Stimulated activated naive CD8-positive, alpha-beta T cell treated with anti-CD3 and anti-CD28 coated beads, Interleukin-15, Interleukin-2, amounts not matched to agents 100 ng/mL and 50 ng/mL, for 24 hours (primary cell): Measurements from ENCODE around the gene PCAT6.
"Not testable (repeated sequence)": the region's sequence is repeated elsewhere in the genome, so short reads cannot be mapped to it uniquely, and the experiment has no call there.

Experiments
- H3K27ac Mint-ChIP-seq: one replicate; pipeline ENCODE4 v1.8.0; 2021; ENCODE audit warnings: mild to moderate bottlenecking, mixed read lengths
- H3K27me3 Mint-ChIP-seq: one replicate; pipeline ENCODE4 v1.8.0; 2021; ENCODE audit warnings: mixed read lengths
- H3K36me3 Mint-ChIP-seq: one replicate; pipeline ENCODE4 v1.8.0; 2021; ENCODE audit warnings: low read depth, mixed read lengths
- H3K4me1 Mint-ChIP-seq: one replicate; pipeline ENCODE4 v1.8.0; 2021; ENCODE audit warnings: low read depth, mixed read lengths
- H3K4me3 Mint-ChIP-seq: one replicate; pipeline ENCODE4 v1.8.0; 2021; ENCODE audit warnings: mild to moderate bottlenecking, mixed read lengths
- H3K9me3 Mint-ChIP-seq: one replicate; pipeline ENCODE4 v1.8.0; 2021; ENCODE audit warnings: mixed read lengths

PCAT6 gene

DNA sequence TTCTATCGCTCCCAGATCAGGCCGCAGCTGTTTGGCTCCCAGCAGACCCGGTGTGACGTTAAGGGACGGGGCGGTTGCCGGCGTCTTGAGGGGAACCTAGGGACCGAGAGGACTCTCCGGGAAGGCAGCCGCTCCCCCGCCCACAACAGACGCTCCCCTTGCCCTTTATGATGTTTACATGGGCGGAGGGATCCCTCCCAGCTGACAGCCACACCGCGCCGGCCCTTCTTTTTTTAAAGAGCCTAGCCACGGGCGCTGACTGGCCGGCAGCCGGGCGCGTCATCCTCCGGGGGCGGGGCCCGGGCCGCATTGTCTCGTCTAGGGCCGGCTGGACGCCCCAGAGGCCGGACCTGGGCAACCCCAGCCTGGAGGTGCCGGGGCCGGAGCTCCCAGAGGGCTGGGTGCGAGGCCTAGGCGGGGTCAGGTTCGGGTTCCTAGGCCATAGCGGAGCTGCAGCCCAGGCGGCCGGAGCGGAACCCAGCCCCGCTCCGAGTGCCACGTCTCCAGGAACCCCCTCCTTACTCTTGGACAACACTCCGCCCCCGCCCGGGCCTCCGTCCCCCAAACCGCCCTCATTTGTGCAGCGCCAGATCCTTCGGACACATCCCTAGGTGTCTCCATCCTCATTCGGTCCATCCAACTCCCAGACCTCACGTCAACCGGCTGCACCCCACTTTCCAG lies at the start of gene PCAT6:
PCAT6 (plus strand) TSS at position 340 of the 681 bp plus-strand sequence.
- peaks cover 47% of the 10 kb centered on the region for H3K4me1 Mint-ChIP-seq
- H3K27me3 Mint-ChIP-seq: peaks cover 5% of the 10 kb centered on the region
- no peaks in the 10 kb centered on the region for H3K36me3 Mint-ChIP-seq
- H3K27ac Mint-ChIP-seq: peak within 1 kb of the TSS; percentile 58
- no peaks in the 10 kb centered on the region for H3K9me3 Mint-ChIP-seq
- peak within 1 kb of the TSS; percentile 78 for H3K4me3 Mint-ChIP-seq

DNA sequence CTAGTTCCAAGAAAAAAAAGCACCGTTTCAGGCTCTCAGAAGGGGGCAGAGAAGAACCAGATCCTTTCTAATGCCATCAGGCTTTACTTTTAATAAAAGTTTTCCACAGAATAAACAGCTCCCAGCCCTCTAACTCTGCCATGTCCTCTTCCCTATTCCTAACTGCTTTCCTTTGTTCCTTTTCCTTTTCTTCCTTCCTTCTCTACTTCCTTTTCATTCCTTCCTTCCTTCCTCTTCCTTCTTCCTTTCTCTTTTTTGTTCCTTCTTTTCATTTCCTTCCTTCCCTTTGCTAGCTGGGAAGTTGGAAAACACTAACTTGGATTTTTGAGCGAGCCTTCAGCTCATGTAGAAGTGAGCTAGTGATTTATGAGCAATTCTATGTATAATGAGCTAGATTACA lies 48.7 kb upstream of the PCAT6 start:
- peak overlapping the region; percentile 29 for H3K27ac Mint-ChIP-seq
- H3K27me3 Mint-ChIP-seq: no peaks in the 10 kb centered on the region
- no peaks in the 10 kb centered on the region for H3K4me1 Mint-ChIP-seq
- no peak overlapping the region for H3K4me3 Mint-ChIP-seq
- H3K36me3 Mint-ChIP-seq: peaks cover 36% of the 10 kb centered on the region
- no peaks in the 10 kb centered on the region for H3K9me3 Mint-ChIP-seq

DNA sequence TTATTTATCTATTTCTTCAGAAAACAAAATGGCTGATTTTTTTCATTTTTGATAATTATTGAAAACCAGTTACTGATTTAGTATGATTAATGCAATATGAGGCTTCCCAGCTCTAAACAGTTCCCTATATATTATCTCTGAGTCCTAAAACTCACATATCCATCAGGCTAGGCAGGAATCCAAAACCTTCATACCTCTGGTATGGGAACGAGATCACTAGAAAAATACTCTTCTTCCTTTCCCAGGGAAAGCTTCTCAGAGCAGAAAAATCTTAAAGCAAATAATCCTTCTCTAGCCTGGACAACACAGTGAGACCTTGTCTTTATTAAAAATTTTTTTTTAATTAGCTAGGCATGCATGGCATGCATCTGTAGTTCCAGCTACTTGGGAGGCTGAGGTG lies 45.0 kb upstream of the PCAT6 start:
- Mint-ChIP-seq H3K36me3 (peaks cover 29% of the 10 kb centered on the region), H3K27ac (no peak overlapping the region), H3K4me3 (no peak overlapping the region), H3K27me3 (no peaks in the 10 kb centered on the region), H3K4me1 (no peaks in the 10 kb centered on the region), H3K9me3 (no peaks in the 10 kb centered on the region)

DNA sequence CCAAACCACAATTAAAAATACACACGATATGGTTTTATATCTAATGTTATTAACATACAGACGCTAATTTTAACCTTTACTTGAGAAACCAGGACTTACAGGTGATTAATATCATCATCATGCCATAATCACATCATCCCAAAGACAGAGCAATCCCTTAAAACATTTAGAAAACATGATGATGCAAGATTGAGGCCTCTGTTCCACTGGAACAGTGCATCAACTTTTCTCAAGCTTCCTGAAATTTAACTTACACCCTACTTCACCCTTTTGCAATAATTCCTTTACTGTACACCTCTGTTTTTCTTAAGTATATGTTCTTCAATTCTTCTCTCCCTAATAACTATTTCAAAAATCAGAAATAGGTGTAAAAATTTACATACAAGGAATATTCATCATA lies 40.6 kb upstream of the PCAT6 start:
- H3K27me3 Mint-ChIP-seq: no peaks in the 10 kb centered on the region
- peaks cover 44% of the 10 kb centered on the region for H3K36me3 Mint-ChIP-seq
- H3K9me3 Mint-ChIP-seq: no peaks in the 10 kb centered on the region
- no peaks in the 10 kb centered on the region for H3K4me1 Mint-ChIP-seq
- H3K27ac Mint-ChIP-seq: no peak overlapping the region
- no peak overlapping the region for H3K4me3 Mint-ChIP-seq

DNA sequence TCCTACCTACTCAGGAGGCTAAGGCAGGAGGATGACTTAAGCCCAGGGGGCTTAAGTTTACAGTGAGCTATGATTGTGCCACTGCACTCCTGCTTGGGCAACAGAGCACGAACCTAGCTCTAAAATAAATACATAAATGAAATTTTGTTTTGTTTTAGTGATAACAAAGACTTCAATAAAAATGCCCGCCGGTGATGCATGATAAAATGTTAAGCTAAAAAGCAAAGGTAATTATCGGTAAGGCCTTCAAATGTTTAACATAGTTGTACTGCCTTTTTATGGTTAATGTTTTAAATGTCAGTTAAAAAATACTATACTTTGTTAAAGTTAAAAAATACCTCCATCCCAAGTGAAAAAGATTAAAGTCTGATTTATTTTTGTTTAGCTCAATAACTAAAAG lies 29.6 kb upstream of the PCAT6 start:
- Mint-ChIP-seq H3K27me3 (no peaks in the 10 kb centered on the region), H3K9me3 (no peaks in the 10 kb centered on the region), H3K4me1 (peaks cover 14% of the 10 kb centered on the region), H3K27ac (no peak overlapping the region), H3K4me3 (no peak overlapping the region), H3K36me3 (peaks cover 7% of the 10 kb centered on the region)

DNA sequence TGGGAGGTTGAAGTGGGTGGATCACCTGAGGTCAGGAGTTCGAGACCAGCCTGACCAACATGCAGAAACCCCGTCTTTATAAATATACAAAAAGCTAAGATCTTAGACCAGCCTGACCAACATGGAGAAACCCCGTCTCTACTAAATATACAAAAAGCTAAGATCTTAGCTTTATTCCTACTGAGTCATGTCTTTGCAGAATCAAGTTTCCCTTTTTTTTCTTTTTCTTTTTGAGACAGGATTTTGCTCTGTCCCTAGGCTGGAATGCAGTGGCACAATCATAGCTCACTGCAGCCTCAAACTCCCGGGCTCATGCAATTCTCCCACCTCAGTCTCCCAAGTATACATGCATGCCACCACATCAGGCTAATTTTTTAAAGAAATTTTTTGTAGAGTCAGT lies 23.9 kb upstream of the PCAT6 start:
- no peak overlapping the region for H3K4me3 Mint-ChIP-seq
- no peak overlapping the region for H3K27ac Mint-ChIP-seq
- peaks cover 5% of the 10 kb centered on the region for H3K4me1 Mint-ChIP-seq
- H3K36me3 Mint-ChIP-seq: peaks cover 7% of the 10 kb centered on the region
- H3K9me3 Mint-ChIP-seq: no peaks in the 10 kb centered on the region
- H3K27me3 Mint-ChIP-seq: no peaks in the 10 kb centered on the region

DNA sequence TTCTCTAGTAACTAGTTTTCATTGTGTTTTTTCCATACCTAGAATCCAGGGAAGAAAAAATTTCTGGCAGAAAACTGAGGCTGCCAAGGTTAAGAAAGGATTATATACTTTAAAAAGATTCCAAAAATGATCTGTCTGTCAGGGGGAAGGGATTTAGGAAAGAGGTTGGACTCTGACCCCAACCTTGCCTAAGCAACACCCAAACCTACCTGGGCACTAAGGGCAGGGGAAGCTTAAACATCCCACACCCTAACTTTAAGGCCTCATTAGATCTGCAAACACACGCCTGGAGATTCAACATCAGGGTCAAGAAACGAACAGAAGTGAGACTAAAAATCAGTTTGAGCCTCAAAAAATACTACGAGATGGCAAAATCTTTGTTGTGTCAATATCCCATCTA lies 22.0 kb upstream of the PCAT6 start:
- peaks cover 7% of the 10 kb centered on the region for H3K36me3 Mint-ChIP-seq
- no peaks in the 10 kb centered on the region for H3K9me3 Mint-ChIP-seq
- H3K27ac Mint-ChIP-seq: no peak overlapping the region
- H3K4me3 Mint-ChIP-seq: no peak overlapping the region
- no peaks in the 10 kb centered on the region for H3K27me3 Mint-ChIP-seq
- peaks cover 7% of the 10 kb centered on the region for H3K4me1 Mint-ChIP-seq

DNA sequence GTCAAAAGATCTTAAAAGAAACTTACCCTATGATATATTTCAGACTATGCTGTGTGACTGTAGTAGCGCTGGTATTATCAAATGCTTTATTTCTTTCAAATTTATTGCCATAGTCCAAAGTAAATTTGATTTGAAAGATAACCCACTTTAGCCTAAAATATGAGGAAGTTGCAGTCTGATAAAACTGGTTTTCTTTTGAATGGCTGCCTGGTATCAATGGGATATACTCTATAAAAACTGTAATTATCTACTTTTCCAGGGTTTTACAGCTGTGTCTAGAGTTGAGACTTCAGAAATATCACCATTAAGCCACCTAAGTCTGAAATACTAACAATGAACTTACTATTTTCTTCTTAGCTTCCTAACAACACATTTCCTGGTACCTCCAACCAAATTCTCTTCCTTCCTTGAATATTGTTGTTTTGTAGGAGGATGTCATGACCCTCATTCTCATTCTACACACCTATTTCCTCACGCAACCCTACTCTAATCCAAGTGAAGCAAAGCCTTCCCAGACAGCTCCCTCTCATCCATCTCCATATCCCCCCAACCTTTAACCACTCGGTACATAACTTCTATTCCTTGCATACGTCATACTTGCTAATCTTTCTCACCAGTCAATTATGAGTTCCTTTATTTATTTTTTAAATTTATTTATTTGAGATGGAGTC lies 19.5 kb upstream of the PCAT6 start:
- H3K36me3 Mint-ChIP-seq: peaks cover 7% of the 10 kb centered on the region
- no peak overlapping the region for H3K27ac Mint-ChIP-seq
- H3K4me3 Mint-ChIP-seq: no peak overlapping the region
- no peaks in the 10 kb centered on the region for H3K27me3 Mint-ChIP-seq
- H3K9me3 Mint-ChIP-seq: no peaks in the 10 kb centered on the region
- H3K4me1 Mint-ChIP-seq: peaks cover 14% of the 10 kb centered on the region

DNA sequence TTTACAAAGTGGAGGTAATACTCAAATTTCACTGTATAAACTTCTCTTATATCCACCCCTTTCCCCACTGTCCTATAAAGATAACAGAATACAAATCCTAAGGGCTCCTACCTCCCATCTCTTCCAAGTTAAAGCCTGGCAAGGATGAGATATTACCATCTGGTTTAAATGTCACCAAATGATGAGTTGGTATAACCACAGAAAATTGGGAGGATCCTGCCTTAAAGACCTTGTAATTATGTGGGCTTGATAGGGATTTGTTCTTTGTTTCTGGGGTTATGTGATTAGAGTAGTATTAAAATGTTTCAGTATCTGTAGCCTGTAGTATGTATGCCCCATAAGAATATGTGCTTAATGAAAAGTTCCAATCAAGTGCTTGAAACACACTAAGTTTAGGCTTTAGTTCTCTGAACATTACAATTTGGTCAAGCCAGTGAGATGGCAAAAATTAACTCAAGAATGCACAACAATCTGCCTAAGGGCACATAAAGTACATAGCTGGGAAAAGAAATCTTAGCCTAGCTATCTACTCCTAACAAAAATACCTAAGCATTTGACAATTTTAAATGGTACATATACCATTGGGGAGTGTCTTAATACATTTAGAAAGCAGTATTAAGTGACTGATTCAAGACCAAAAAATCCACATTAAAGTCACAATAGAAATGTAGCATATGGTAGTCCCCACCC lies 16.6 kb upstream of the PCAT6 start:
- peaks cover 3% of the 10 kb centered on the region for H3K36me3 Mint-ChIP-seq
- no peak overlapping the region for H3K4me3 Mint-ChIP-seq
- H3K4me1 Mint-ChIP-seq: peaks cover 22% of the 10 kb centered on the region
- H3K27me3 Mint-ChIP-seq: no peaks in the 10 kb centered on the region
- no peaks in the 10 kb centered on the region for H3K9me3 Mint-ChIP-seq
- no peak overlapping the region for H3K27ac Mint-ChIP-seq

DNA sequence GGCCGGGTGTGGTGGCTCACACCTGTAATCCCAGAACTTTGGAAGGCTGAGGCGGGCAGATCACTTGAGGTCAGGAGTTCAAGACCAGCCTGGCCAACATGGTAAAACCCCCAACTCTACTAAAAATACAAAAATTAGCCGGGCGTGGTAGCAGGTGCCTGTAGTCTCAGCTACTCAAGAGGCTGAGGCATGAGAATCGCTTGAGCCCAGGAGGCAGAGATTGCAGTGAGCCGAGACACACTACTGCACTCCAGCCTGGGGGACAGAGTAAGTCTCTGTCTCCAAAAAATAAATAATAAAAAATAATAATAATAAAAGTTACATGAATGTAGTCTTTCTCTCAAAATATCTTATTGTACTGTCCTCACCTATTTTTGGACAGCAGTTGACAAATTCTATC lies 15.8 kb upstream of the PCAT6 start:
- not testable (repeated sequence) for H3K27me3 Mint-ChIP-seq, H3K36me3 Mint-ChIP-seq, H3K9me3 Mint-ChIP-seq, H3K27ac Mint-ChIP-seq, H3K4me3 Mint-ChIP-seq
- H3K4me1 Mint-ChIP-seq: peaks cover 22% of the 10 kb centered on the region

DNA sequence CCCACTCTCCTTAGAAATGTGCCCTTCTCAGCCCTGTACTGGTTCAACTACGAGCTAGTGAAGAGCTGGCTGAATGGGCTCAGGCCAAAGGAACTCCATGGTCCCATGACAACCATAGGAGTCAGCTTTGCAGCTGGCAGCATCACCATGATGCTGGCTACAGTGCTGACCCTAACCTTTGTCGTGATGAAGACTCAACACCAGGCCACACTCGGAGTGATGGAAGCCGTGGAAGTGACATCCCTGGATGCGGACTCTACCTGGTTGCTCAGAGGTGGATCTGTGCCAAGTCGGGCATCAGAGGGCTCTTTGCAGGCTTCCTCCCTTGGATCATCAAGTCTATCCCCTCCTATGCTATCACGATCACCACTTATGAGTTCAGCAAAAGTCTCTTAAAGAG lies 14.1 kb upstream of the PCAT6 start:
- H3K27ac Mint-ChIP-seq: no peak overlapping the region
- no peaks in the 10 kb centered on the region for H3K9me3 Mint-ChIP-seq
- no peaks in the 10 kb centered on the region for H3K27me3 Mint-ChIP-seq
- H3K4me1 Mint-ChIP-seq: peaks cover 30% of the 10 kb centered on the region
- peaks cover 3% of the 10 kb centered on the region for H3K36me3 Mint-ChIP-seq
- H3K4me3 Mint-ChIP-seq: no peak overlapping the region

DNA sequence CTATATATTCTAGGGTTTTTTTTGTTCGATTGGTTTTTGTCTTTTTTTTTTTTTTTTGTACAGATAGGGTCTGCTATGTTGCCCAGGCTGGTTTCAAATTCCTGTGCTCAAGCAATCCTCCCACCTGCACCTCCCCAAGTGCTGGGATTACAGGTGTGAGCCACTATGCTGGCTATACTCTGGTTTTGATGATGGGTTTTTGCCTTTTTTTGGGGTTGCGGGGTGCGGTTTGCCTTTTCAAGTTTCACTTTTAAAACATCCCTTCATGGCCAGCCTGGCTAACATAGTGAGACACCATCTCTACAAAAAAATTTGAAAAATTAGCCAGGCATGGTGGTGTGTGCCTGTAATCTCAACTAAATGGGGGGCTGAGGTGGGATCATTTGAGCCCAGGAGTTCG lies 12.5 kb upstream of the PCAT6 start:
- no peak overlapping the region for H3K27ac Mint-ChIP-seq
- peaks cover 39% of the 10 kb centered on the region for H3K4me1 Mint-ChIP-seq
- no peaks in the 10 kb centered on the region for H3K27me3 Mint-ChIP-seq
- H3K9me3 Mint-ChIP-seq: no peaks in the 10 kb centered on the region
- H3K4me3 Mint-ChIP-seq: no peak overlapping the region
- H3K36me3 Mint-ChIP-seq: peaks cover 3% of the 10 kb centered on the region

DNA sequence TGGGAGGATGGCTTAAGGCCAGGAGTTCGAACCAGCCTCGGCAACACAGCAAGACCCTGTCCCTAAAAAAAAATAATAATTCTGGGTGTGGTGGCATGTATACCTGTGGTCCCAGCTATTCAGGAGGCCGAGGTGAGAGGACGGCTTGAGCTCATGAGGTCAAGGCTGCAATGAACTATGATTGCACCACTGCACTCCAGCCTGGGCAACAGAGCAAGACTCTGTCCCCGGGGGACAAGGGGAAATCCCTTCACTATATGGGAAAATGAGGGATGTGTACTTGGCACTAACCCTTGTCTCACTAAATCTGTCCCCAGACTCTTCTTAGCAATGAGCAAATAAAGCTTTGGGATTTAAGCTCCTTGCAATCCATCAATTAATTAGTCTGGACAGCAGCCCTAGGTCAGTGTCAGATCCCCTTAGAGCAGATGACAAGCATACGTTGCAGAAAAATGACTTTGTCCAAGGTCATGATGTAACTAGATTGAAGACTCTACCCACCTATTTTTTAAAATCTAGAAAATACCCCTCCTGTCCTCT lies 11.9 kb upstream of the PCAT6 start:
- Mint-ChIP-seq H3K4me1 (peaks cover 45% of the 10 kb centered on the region), H3K4me3 (no peak overlapping the region), H3K9me3 (no peaks in the 10 kb centered on the region), H3K27me3 (no peaks in the 10 kb centered on the region), H3K27ac (no peak overlapping the region), H3K36me3 (peaks cover 3% of the 10 kb centered on the region)

DNA sequence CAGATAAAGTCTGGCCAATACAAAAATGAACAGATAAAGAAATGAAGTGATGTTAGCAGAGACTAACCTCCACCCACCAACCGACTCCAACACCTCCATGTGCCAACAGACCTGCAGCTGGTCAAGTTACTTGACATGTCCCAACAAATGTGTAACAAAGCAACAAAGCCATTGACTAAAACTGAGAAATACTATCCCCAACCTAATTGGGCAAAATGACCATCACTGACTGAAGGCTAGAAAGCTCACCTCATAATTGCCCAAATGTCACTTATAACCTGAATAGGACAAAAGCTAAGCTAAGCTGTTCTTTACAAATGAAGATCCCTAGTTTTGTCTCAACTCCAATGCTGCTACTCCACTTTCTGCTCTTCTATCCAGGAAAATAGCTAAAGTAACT lies 10.0 kb upstream of the PCAT6 start:
- no peak overlapping the region for H3K27ac Mint-ChIP-seq
- H3K27me3 Mint-ChIP-seq: no peaks in the 10 kb centered on the region
- H3K9me3 Mint-ChIP-seq: no peaks in the 10 kb centered on the region
- no peak overlapping the region for H3K4me3 Mint-ChIP-seq
- peaks cover 57% of the 10 kb centered on the region for H3K4me1 Mint-ChIP-seq
- H3K36me3 Mint-ChIP-seq: peaks cover 3% of the 10 kb centered on the region

DNA sequence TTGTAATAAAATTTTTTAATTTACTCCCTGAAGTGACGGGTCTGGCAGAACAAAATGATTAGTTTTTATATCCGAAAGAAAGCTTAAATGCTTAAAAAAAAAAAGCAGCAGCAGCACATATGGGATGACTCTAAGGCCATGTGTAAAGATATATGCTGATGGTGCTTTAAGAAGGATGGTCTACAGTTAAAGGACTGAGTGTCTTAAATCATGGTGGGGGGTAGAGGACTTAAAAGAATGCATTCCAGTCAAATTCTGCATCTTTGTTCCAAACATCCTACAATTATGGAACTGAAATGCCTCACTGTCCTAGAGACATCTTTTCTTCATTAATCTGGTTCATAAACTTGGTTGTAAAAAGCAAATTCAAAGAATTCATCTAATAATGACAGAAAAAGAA lies 9.6 kb upstream of the PCAT6 start:
- Mint-ChIP-seq H3K9me3 (no peaks in the 10 kb centered on the region), H3K36me3 (peaks cover 3% of the 10 kb centered on the region), H3K27ac (no peak overlapping the region), H3K27me3 (no peaks in the 10 kb centered on the region), H3K4me1 (peaks cover 61% of the 10 kb centered on the region), H3K4me3 (no peak overlapping the region)
